Measurements from ENCODE around the gene ZNF750. TPM values are rescaled to one million over a fixed set of nuclear protein-coding genes. Genes with fewer than 3 reads are reported as not detected.

Gene ZNF750
- total RNA-seq, 1 experiment from 2014 or later, result 0.14 TPM

GRCh38 chr17:82882715-82883418 lies 43.0 kb upstream of the ZNF750 start:
- TF ChIP-seq CTCF (IDR thresholded peaks at IDR 0.05; ENCODE audit: insufficient read depth in 1 of 2, low read depth in 1 of 2, low read length in 1 of 2, severe bottlenecking in 1 of 2, unreplicated experiment in 1 of 2), result no peak
- H3K4me3 Mint-ChIP-seq (ENCODE audit: unreplicated experiment), result no peak overlapping the region
- H3K36me3 Mint-ChIP-seq (ENCODE audit: insufficient read depth, unreplicated experiment), result peaks cover 49% of the 10 kb centered on the region
- Histone ChIP-seq H3K9me3 (no peaks in the 10 kb centered on the region), H3K4me3 (ENCODE audit: low read depth, low read length) (no peak overlapping the region), H3K4me1 (peaks cover 42% of the 10 kb centered on the region), H3K36me3 (ENCODE audit: control insufficient read depth, insufficient read depth, low read length) (no peaks in the 10 kb centered on the region; the same call in 1 of the 2 replicates), H3K27me3 (replicated peaks; ENCODE audit: control insufficient read depth, insufficient read depth, low read length) (no peaks in the 10 kb centered on the region)
- intact Hi-C loops (cut with micrococcal nuclease; ENCODE audit: unreplicated experiment), result no loop called here
- no peaks in the 10 kb centered on the region for H3K27me3 Mint-ChIP-seq (ENCODE audit: insufficient read depth, unreplicated experiment)
- ChIA-PET POLR2A (no interaction called here), CTCF (interaction anchor here (0.6 kb wide), 1 partner anchor 125 kb away, joined by 9 read pairs; no protein-coding TSS in a partner anchor)
- peaks cover 3% of the 10 kb centered on the region for H3K9me3 Mint-ChIP-seq (ENCODE audit: unreplicated experiment)
- no TSS peak for BruUV-seq (replicated peaks)
- DNase-seq, result no peak
- peaks cover 59% of the 10 kb centered on the region for H3K4me1 Mint-ChIP-seq (ENCODE audit: low read depth, unreplicated experiment)
- peak overlapping the region; percentile 94 for H3K27ac Mint-ChIP-seq (ENCODE audit: unreplicated experiment)

- Histone ChIP-seq H3K27me3 (replicated peaks; ENCODE audit: control insufficient read depth, insufficient read depth, low read length) (no peaks in the 10 kb centered on the region), H3K9me3 (no peaks in the 10 kb centered on the region), H3K4me3 (ENCODE audit: low read depth, low read length) (no peak overlapping the region), H3K36me3 (ENCODE audit: control insufficient read depth, insufficient read depth, low read length) (no peaks in the 10 kb centered on the region; the same call in 1 of the 2 replicates), H3K4me1 (peaks cover 34% of the 10 kb centered on the region)
- peaks cover 51% of the 10 kb centered on the region for H3K4me1 Mint-ChIP-seq (ENCODE audit: low read depth, unreplicated experiment)
- peak overlapping the region; percentile 94 for H3K27ac Mint-ChIP-seq (ENCODE audit: unreplicated experiment)
- peak; percentile 77 to 84 for DNase-seq
- peak overlapping the region; percentile 3 for H3K4me3 Mint-ChIP-seq (ENCODE audit: unreplicated experiment)
- no peak for TF ChIP-seq CTCF (IDR thresholded peaks at IDR 0.05; ENCODE audit: insufficient read depth in 1 of 2, low read depth in 1 of 2, low read length in 1 of 2, severe bottlenecking in 1 of 2, unreplicated experiment in 1 of 2)
- ChIA-PET CTCF (interaction anchor here (1.4 kb wide), 1 partner anchor 32 kb away, joined by 7 read pairs; no protein-coding TSS in a partner anchor), POLR2A (no interaction called here)
- no TSS peak for BruUV-seq (replicated peaks)
- intact Hi-C loops (cut with micrococcal nuclease; ENCODE audit: unreplicated experiment), result no loop called here
- no peaks in the 10 kb centered on the region for H3K27me3 Mint-ChIP-seq (ENCODE audit: insufficient read depth, unreplicated experiment)
- H3K9me3 Mint-ChIP-seq (ENCODE audit: unreplicated experiment), result no peaks in the 10 kb centered on the region
- H3K36me3 Mint-ChIP-seq (ENCODE audit: insufficient read depth, unreplicated experiment), result peaks cover 41% of the 10 kb centered on the region
These were observed 42.3 kb upstream of the ZNF750 start for GRCh38 chr17:82881900-82882714.

GRCh38 chr17:82881324-82881823 lies 41.6 kb upstream of the ZNF750 start:
- H3K36me3 Mint-ChIP-seq (ENCODE audit: insufficient read depth, unreplicated experiment), result peaks cover 36% of the 10 kb centered on the region
- no peak for DNase-seq
- Histone ChIP-seq H3K4me3 (ENCODE audit: low read depth, low read length) (no peak overlapping the region), H3K9me3 (no peaks in the 10 kb centered on the region), H3K27me3 (replicated peaks; ENCODE audit: control insufficient read depth, insufficient read depth, low read length) (no peaks in the 10 kb centered on the region), H3K4me1 (peaks cover 40% of the 10 kb centered on the region), H3K36me3 (ENCODE audit: control insufficient read depth, insufficient read depth, low read length) (no peaks in the 10 kb centered on the region; the same call in 1 of the 2 replicates)
- intact Hi-C loops (cut with micrococcal nuclease; ENCODE audit: unreplicated experiment), result no loop called here
- no peaks in the 10 kb centered on the region for H3K9me3 Mint-ChIP-seq (ENCODE audit: unreplicated experiment)
- no TSS peak for BruUV-seq (replicated peaks)
- POLR2A ChIA-PET, result no interaction called here
- peak overlapping the region; percentile 3 for H3K4me3 Mint-ChIP-seq (ENCODE audit: unreplicated experiment)
- H3K27ac Mint-ChIP-seq (ENCODE audit: unreplicated experiment), result peak overlapping the region; percentile 94
- CTCF ChIA-PET, result interaction anchor here (1.0 to 1.4 kb wide), 2 partner anchors 32 to 100 kb away, joined by 6 to 7 read pairs; no protein-coding TSS in a partner anchor
- TF ChIP-seq CTCF (IDR thresholded peaks at IDR 0.05; ENCODE audit: insufficient read depth in 1 of 2, low read depth in 1 of 2, low read length in 1 of 2, severe bottlenecking in 1 of 2, unreplicated experiment in 1 of 2), result no peak
- no peaks in the 10 kb centered on the region for H3K27me3 Mint-ChIP-seq (ENCODE audit: insufficient read depth, unreplicated experiment)
- peaks cover 54% of the 10 kb centered on the region for H3K4me1 Mint-ChIP-seq (ENCODE audit: low read depth, unreplicated experiment)
